Measurements from ENCODE around the gene RMND5A.

RMND5A gene

DNA sequence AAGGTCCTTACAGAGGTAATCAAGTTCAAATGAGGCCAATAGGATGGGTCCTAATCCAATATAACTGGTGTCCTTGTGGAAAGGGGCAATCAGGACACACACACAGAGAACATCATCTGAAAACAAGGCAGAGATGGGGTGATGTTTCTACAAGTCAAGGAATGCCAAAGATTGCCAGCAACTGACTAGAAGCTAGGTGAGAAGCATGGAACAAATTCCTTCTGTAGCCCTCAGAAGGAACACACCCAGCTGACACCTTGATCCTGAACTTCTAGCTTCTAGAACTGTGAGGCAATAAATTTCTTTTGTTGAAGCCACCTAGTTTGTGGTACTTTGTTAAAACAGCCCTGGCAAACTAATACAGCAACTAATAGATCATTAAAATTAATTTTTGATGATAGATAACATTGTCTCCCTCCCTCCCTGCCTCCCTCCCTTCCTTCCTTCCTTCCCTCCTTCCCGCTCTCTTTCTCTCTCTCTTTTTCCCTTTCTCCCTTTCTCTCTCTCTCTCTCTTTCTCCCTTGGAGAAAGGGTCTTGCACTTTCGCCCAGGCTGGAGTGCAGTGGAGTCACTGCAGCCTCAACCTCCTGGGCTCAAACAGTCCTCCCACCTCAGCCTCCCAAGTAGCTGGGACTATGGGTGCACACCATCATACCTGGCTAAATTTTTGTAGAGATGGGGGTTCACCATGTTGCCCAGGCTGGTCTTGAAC lies 80.9 kb downstream of the RMND5A start:
- no peak for DNase-seq

DNA sequence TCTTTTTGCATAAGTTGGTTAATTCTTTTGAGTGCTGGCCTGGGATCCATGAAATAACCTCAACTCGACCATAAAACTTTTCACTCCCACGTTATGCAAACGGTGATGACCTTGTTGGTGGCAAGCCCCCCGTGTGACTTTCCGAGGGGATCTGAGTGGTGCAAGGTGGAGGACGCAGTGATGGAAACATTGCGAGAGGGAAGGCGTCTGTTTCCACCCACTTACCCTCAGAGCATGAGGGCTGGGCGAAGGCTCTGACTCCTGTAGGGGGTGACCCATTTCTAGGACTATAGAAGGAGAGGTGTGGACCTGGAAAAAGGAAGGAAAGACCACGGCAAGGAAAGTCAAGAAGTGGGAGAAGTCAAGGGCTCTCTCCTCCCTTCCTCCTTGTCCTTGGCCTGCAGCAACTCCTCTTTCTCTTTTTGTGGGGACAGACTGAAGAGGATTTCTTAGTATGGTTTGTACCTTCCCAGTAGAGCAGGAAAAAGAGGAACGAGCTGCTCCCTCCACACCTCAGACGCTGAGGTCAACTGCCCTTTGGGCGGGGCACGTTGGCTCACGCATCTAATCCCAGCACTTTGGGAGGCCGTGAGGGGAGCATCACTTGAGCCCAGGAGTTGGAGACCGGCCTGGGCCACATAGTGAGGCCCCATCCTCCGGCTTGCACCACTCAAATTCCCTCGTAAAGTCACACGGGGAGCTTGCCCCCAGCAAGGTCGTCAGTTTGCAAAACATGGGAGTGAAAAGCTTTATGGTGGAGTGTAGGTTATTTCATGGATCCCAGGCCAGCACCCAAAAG lies 86.2 kb downstream of the RMND5A start:
- DNase-seq, result no peak

DNA sequence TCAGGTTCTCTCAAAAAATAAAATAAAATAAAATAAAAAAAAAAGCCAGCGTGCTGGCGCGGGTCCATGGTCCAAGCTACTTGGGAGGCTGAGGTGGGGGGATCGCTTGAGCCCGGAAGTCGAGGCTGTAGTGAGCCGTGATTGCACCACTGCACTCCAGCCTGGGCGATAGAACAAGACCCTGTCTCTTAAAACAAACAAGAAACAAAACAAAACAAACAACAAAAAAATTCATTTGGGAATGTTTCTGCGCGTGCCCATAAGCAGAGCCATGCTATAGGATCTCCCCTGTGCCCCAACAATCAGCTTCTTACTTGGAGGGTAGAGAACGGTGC lies 87.0 kb downstream of the RMND5A start:
- DNase-seq, result no peak

DNA sequence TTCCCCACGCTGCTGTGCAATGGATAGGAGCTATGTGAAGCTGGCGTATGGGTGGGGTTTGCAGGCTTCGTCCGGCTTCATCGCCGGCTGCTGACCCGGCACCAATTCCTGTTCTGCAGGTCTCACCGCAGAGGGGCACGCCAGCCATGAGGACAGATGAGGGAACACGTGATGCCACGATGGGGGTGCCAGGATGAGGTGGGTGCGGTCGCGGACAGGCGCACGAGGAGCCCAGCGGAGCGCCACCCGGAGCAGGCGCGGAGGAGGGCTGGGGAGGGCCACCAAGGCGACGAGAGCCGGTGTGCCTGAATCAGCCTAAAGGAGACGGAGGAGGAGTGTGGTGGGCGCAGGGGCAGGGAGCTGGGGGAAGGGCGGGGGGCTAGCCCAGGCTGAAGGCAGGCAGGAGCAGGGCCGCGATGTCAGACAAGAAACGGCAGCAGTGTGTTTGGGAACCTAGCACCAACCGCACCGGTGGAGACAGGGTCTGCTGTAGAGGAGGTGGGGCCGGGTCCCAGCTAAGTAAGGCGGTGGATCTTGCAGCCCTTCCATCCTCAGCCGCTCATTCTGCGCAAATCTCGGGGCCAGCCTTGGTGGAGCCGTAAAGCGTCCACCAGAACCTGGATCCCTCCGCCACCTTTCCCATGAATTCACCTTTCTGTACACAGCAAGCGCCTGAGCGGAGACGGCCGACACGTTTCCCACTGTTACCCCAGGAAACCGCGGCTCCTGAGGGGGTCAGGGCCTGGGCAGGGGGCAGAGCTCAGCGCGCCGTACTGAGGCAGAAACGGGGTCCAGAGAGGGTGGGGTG lies 87.6 kb downstream of the RMND5A start:
- DNase-seq, result peak; percentile 50 to 61

DNA sequence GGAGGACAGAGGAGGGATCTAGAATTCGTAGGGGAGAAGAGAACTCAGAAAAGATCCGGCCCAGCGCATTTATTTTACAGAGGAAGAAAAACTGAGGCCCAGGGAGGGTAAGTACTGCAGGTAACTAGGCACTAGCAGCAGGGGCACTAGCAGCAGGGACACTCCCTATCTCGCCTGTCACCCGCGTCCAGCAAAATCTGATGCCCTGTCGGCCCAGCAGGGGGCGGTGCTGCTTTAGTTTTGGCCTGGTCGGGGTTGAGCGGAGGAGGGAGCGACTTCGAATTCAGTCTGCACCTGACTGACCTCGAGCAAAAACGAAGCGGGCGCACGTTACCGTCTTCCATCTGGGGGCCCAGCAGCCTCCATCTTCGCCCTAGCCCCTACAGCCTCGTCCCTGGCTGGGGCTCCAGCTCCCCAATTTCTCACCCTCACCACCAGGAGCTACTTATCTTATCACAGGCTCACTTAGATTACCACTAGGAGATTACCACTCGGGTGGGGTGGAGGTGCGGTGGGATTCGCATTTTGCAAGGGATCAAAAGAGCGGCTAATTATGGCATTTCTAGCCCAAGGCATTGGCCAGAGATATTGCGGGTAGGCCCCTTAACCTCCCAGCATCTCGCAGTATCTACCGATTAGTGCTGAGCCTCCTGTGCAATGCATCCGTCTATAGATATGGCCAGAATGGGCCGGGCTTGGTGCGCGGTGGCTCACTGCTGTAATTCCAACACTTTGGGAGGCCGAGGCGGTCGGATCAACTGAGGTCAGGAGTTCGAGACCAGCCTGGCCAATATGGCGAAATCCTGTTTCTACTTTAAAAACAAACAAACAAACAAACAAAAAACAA lies 88.4 kb downstream of the RMND5A start:
- DNase-seq, result peak; percentile 15 to 73

DNA sequence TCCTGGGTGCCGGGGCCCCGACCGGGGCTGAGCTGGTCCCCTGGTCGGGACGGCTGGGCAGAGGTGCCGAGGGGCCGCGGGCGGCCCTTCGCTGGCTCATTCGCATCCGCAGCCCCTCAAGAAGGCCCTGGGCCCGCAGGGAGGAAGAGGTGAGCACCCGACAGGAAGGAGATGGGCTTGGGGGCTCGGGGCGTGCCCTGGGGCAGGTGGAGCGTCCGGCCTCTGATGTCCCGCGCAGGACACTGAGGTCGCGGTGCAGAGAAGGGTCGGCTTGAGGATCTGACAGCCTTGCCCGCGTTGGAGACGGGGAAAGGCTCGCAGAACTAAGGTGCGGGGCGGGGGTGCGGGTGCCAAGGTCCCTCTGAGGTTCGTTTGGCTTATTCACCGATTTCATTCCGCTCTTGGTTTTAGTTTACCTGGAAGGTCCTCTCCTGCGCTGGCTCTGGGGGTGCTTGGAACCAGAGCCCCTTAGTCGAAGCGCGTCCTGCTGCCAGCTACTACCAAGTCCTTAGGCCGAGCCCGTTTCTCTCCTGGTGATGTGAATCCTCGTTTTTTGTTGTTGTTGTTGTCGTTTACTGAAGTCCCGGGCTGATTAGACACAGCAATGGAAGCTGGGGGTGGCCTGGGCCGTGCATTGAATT lies 89.5 kb downstream of the RMND5A start:
- no peak for DNase-seq

DNA sequence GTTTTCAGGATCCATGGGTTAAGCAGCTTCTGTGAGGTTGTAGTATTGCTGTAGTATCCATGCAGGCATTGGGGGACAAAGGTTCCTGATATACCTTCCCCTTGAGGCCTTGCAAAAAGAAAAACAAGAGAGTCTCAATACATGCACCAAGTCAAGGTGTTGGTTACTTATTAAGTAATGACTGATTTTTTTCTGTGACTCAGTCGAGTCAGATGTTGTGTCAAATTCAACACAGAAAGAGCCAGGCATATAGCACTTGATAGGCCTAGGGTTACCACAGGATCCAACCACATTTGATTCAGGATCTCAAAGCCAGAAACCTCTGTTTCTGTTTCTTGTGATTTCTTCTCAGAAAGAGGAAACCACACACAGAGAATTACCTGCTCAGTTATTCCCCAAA lies 95.5 kb downstream of the RMND5A start:
- DNase-seq, result no peak

DNA sequence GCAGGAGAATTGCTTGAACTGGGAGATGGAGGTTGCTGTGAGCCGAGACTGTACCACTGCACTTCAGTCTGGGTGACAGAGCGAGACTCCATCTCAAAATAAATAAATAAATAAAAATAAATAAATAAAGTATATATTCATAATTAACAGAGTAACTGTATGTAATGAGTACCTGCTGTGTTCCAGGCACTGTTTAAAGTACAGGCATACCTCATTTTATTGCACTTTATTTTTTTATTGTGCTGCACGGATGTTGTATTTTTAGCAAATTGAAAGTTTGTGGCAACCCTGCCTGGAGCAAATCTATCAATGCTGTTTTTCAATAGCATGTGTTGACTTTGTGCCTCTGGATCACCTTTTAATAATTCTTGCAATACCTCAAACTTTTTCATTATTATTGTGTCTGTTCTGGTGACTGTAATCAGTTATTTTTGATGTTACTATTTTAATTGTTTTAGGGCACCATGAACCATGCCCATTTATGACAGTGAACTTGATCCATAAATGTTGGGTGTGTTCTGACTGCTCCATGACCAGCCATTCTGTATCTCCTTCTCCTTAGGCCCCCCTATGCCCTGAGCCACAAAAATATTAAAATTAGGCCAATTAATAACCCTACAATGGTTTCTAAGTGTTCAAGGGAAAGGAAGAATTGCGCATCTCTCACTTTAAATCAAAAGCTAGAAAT lies 98.2 kb downstream of the RMND5A start:
- no peak for DNase-seq

DNA sequence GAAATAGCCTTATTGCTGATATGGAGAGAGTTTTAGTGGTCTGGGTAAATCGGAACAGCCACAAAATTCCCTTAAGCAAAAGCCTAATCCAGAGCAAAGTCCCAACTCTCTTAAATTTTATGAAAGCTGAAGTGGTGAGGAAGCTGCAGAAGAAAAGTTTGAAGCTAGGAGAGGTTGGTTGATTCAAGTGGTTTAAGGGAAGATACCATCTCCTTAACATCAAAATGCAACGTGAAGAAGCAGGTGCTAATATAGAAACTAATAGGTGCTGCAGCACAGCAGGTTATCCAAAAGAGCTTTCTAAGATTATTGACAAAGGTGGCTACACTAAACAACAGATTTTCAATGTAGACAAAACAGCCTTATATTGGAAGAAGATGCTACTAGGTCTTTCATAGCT lies 98.9 kb downstream of the RMND5A start:
- DNase-seq, result no peak

DNA sequence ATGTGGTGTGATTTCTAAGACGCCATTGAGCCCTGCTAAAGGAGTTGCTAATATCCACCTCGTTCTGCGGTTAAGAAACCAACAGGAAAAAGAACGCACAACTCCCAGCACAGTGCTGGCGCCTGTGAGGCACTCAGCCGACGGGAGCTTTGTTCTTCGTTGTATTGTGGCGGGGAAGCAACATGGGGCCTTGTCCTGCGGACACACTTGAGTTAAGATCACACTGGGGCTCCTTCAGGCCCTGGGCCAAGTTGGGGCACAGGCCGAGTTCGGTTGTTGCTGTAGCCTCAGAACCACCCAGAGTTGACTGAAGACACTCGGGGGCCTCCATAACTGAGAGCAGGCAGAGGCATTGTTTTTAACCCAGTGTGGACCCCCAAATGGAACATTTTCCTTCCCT lies 101.2 kb downstream of the RMND5A start:
- no peak for DNase-seq

DNA sequence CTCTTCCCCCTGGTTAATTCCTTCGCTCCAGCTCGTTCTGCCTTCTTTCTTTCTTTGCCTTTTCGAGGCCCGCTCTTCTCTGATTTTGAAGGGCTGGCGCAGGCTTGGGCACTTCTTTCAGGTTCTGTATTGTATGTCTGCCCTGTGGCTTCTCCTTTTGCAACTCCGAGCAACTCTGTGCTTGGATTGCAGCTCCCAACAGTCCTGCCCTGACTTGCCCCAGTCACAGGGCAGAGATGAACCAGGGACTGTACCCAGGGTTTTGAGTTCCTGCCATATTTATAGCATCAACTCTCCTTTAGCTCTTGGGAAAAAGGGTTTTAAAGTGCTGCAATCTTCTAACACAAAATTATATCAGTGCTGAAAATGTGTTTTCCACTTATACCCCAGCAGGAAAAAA lies 101.8 kb downstream of the RMND5A start:
- no peak for DNase-seq

DNA sequence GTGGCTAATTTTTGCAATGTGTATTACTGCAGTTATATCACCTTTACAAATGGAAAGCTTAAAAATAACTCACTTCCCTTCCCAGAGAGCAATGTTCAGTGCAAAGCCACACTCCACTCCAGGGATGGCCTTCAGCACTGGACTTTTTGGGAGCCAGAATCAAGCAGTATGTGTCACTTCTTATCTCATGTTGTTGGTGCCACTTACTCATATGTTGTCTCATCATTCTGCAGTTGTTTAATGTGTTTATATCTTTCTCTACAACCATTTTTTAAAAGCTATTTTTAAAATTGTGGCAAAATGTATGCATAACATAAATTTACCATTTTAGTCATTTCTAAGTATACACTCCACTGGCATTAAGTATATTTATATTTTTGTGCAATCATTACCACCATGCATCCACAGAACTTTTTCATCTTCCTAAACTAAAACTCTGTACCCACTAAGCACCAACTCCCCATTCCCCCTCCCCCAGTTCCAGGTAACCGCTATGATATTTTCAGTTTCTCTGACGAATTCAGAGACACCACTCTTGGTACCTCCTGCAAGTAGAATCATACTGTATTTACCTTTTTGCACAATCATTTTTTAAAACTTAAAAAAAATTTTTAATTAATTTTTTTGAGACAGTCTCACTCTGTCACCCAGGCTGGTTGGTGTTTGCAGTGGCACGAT lies 102.7 kb downstream of the RMND5A start:
- DNase-seq, result no peak

DNA sequence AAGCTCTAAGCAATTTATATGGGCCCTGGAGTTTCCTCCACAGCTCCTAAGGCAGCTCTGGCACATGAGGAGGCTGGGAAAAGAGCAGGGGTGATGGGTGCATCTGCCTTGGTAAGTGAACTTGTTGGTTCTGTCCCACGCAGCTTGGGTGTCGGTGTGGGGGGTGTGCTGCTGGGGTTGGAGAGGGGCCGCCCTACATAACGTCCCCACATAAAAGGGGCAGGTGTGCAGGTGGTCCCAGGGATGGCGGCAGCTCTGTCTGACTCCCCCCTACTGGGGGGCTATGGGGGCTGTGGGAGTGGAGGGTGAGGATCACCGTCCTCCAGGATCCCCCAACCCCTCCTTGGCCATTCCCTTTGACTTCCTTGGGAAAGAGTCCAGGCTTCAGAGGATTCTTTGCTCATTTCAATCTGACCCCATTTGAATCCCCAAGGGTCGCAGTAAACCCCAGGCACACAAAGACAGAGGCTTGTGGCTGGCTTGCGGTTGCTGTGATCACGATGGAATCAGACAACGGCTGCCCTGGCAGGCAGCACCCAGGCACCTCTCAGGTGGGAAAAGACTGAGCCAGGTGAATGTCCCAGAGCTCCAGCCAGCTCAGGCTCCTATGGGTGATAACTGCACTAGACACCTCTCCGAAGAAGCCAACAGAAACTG lies 105.1 kb downstream of the RMND5A start:
- DNase-seq, result no peak

DNA sequence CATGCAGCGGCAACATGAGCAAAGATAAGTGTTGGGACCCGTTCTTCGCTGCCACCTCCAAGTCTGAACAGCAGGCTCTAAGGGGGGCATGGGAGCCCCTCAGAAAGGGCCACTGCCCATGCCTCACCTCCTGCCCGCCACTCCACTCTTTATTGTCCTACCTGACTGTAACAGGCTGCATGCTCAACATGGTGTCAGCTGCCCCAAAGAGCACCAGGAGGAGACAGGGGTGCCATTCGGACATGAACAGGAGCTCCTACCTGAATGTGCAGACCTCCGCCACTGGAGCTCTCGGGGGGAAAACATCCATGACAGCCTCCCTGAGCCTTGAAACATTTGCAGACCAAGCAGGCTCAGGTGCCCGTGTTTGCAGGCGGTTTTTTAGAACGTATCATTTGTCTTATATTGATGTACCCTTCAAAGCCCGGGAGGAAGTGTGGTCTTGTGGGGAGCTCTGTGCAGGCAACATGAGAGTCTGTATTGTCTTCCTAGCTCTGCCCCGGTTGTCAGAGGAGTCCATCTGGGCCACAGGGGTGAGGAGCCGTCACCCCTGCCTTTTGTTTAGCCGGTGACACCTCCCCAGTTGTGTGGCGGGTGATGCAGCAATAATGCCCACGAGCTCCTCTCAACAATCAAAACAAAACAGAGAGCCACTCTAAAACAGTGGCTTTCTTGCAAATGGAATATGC lies 105.7 kb downstream of the RMND5A start:
- no peak for DNase-seq

DNA sequence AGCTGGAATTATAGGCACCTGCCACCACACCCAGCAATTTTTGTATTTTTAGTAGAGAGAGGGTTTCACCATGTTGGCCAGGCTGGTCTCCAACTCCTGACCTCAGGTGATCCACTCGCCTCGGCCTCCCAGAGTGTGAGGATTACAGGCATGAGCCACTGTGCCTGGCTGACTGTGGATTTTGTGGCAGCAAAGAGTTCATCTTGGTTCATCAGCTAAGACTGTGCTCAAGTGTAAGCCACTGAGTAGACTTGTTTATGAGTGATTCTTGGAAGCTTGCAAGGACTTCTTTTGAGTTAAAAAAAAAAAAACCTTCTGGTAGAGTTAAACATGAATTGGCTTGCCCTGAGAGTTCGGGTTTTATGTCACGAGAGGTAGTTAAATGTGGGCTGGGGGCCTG lies 106.9 kb downstream of the RMND5A start:
- DNase-seq, result no peak

Data from cerebellar nuclear complex (tissue), 1 donor.